ENCODE results near the gene UNK.

DNA sequence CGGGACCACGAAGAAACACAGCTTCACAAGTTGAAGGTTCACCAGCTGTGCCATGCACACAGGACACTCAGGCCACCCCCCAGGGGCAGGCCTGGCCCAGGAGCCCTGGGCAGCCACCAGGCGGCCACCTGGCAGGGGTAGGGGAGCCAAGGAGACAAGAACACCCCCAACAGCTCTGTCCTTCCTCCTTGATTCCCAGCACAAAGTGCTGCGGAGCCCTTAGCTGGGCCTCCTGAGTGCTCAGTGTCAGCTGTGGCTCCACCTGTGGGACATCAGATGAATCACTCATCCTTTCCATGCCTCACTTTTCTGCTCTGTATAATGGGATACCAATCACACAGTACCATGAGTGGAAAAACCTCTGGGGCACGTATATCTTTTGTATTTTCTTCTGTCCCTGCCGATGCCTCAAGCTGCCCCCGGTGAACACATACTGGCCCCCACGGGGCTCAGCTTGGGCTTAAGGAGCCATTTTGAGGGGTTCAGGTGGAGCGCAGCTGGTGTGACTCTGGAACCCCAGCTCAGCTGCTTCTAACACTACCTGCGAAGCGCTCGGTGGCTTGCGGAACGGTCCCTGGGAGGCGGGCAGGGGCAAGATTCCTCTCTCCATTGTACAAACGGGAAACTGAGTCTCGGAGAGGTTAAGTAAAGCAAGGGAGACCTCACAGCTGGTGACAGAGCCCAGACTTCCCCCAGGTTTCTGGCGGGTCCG, 31.6 kb upstream of the UNK start:
- TF ChIP-seq, protein P1, sequence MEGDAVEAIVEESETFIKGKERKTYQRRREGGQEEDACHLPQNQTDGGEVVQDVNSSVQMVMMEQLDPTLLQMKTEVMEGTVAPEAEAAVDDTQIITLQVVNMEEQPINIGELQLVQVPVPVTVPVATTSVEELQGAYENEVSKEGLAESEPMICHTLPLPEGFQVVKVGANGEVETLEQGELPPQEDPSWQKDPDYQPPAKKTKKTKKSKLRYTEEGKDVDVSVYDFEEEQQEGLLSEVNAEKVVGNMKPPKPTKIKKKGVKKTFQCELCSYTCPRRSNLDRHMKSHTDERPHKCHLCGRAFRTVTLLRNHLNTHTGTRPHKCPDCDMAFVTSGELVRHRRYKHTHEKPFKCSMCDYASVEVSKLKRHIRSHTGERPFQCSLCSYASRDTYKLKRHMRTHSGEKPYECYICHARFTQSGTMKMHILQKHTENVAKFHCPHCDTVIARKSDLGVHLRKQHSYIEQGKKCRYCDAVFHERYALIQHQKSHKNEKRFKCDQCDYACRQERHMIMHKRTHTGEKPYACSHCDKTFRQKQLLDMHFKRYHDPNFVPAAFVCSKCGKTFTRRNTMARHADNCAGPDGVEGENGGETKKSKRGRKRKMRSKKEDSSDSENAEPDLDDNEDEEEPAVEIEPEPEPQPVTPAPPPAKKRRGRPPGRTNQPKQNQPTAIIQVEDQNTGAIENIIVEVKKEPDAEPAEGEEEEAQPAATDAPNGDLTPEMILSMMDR (IDR thresholded peaks at IDR 0.05): no peak
- no peak for TF ChIP-seq POLR2AphosphoS5 (IDR thresholded peaks at IDR 0.05)
- TF ChIP-seq POLR2A (IDR thresholded peaks at IDR 0.05): no peak
- TF ChIP-seq EP300 (IDR thresholded peaks at IDR 0.05): no peak

Data from upper lobe of left lung (tissue), 4 donors.